ENCODE data around the gene BRSK2.

The BRSK2 gene

DNA sequence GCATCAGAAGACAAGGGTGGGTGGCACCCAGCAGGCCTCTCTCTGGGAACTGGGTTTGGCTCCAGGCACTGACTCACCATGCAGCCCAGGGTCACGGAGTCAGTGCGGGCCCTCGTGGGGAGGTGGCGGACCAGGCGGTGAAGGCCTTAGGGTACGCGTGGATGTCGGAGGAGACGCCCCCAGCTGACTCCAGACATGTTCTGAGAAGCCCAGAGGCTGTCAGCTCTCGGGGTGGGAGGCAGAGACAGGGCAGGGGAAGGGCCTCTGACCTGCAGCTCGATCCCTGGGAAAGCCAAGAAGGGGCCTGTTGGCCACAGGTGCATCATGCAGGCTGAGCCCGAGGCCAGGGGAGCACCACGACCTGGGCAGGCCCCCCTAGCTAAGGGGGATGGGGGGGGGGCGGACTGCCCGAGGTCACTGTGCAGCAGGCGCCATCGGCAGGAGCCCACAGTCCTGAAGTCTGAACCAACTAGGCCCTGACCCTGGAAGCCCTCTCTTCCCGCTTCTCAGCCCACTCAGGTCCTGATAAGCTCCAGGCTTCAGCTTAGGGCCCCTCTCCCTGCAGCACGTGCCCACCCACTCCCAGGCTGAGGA is 78.8 kb downstream of the BRSK2 start:
- DNase-seq (ENCODE audit: low read depth), result no peak

DNA sequence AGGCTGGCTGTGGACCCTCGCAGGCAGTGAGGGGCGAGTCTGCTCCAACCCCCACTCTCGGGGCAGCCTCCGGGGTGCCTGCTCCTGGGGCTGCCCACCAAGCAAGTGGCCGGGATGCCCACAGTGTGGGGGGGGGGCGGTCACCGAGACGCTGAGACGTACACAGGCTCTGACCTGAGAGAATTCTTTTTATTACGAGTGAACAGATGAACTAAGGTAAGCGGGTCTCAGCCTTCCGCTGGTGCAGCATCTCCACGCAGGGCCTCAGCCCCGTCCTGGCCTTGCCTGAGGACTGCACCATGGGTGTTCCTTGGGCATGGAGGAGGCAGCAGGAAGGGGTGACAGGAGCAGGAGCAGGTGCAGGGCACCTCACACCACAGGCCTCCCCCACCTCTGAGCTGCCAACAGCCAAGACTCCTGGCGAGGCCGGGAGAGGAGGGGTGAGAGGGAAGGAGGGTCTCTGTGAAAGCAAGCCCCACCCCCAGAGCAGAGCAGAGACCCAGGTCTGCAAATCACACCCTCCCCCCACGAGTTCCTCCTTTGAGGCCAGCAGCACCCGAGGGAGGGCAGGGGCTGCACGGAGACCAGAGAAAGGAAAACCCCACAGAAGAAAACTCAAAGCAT is 79.7 kb downstream of the BRSK2 start:
- no peak for DNase-seq (ENCODE audit: low read depth)

DNA sequence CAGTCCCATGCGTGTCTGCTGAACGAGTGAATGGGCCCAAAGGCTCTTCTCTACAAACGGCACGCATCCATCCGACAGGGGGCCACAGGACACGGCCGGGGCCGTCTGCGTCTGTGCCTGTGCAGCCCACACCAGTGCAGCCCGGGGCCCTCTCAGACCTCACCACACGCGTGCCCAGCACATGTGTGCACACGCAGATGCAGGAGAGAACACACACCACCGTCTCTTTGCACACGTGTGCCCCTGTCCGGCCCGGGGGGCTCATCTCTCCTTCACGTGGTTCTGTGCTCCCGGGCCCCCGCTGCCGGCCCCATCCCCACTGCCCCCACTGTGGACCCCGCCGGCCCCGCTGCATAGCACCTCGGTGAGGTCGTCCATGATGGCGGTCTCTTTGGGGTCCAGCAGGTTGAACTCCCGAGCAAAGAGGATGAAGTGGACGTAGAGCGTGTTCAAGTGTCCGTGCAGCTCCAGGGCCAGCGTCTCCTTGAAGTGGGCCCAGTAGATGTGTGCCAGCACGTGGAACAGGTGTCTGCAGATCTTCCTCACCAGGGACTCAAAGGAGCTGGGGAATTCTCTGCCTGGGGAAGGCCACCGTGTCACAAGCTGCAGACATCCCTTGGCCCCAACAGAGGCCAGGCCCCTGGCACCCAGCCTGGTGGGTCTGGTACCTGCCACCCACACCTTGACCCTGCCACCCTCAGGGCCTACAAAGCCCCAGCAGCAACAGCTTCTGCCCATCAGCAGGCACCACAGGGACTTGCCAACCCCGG is 80.4 kb downstream of the BRSK2 start:
- DNase-seq (ENCODE audit: low read depth), result no peak

DNA sequence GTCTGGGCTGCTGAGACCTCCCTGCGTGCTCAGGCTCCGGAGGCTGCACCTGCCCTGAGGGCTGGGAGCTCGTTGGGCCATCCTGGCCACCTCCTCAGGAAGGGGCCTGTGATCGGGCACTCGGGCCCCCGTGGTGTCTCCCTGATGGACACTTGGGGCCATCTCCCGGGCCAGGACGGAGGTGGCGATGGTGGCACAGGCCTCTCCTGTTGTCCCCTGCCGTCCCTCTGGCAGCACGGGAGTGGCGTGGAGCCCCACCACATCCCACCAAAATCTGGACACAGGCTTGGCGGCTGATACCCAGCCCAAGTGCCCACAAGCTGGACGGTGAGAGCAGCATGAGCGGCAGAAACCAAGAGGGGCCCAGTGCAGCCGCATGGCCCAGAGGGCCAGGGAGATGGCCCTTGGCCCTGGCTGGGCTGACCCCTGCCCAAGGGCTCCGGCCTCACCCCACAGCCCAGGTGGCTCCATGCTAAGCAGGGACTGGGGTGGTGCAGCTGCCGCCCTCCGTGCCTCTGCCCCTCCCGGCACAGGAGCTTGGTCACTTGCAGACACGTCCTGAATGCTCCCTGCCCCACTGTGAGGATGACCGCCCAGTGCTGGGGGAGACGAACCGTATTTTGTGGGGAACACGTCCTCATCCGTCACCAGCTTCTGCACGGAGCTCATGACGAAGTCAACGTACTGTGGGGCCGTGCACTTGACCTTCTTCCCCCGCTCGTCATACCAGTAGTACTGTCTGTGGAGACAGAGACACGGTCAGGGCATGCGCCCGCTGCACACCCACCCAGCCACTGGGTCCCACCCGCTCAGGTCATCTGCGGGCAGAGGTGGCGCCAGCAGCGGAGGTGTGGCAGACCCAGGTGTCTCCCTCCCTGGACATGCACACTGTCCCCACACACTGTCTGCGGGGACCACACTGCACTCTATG is 81.2 kb downstream of the BRSK2 start:
- no peak for DNase-seq (ENCODE audit: low read depth)

DNA sequence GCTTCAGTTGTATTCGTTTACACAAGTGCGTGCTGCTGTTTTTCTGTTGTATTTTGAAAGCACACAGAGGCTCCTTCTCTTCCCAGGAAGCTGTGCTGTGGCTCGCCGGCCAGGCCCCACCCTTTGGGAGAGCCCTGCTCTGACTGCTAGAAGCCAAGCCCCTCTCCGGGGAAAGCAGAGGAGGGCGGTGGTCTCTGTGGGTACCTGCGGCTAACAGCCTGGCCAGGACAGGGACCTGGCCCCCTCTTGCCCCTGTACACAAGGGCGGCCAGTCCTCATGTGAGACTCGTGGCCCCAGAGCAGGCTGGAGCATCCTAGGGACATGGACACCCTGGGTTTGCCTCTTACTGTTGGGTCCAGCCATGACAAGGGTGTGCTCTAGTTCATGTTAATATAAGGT is 82.0 kb downstream of the BRSK2 start:
- no peak for DNase-seq (ENCODE audit: low read depth)

DNA sequence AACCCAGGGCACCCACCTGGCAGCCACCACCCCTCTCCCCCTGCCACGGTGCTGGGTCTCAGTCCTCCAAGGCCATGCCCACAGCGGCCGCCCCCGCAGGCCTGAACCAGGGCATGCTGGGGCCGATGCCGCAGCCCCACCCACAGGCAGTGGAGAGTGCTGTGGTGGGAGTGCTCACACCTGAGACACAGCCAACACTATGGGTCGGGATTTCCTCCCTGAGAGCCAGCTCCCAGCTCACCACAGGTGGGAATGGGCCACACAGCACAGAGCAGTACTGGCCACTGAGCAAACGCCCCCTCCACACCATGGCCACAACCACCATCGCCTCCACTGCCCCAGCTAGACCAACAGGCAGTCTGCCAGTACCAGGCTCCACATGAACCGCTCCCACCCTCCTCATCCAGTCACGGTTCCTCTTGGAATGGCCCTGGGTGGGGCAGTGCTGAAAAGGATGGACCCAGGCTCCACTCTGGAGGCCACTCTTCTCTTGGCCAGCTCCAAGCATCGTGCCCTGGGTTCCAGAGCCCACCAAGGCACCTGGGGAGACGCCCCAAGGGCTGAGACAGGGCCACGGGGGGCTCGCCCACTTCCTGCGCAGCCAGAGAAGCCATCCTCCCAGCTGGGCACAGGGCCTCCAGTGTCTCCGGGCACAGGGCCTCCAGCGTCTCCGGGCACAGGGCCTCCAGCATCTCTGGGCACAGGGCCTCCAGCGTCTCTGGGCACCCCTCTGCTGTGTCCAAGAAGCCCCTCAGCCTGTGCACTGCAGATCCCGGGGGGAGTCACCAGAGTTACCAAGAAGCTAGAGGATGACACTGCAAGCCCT is 82.7 kb downstream of the BRSK2 start:
- no peak for DNase-seq (ENCODE audit: low read depth)

DNA sequence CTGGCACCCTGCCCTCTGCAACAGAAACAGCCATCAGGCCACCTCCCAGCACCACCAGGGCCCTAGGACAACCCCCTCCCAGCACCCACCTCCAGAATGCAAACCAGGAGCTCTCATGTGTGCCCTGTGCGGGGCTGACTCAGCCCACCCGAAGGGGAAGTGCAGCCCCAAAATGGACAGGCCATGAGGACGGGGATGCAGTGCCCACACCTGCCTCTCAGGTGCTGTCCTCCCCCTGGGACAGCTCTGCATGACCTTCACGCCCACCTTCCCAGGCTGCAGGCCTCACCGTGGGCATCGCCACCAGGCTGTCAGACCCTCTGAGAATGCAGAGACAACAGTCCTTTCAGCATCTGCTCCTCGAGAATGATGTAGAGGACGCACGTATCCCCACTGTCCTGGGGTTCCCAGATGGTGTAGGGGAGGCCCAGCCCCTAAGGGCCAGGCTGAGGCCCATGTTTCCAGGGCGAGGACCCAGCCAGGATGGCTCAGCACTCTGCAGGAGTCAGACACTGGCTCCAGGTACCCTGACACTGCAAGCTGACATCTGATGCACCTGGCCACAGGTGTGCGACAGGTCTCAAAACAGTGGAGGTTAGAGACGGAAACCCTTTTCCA is 83.4 kb downstream of the BRSK2 start:
- DNase-seq (ENCODE audit: low read depth), result no peak

DNA sequence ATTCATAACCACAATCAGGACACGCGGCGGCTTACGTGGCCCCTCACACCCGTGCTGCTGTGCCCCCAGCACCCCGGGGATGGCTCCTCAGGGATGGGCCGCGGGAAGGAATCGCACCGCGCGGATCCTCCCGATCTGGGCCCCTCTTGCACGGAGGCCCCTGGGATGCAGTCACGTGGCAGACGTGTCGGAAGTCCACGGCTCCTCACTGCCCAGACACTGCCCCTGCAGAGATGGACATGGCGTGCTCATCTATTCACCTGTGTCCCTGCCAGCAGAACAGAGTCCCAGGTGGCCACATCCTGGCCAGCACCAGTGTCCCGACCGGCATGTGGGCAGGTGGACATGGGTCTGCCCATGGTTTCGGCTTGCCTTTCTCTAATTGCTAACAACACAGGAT is 84.1 kb downstream of the BRSK2 start:
- no peak for DNase-seq (ENCODE audit: low read depth)

DNA sequence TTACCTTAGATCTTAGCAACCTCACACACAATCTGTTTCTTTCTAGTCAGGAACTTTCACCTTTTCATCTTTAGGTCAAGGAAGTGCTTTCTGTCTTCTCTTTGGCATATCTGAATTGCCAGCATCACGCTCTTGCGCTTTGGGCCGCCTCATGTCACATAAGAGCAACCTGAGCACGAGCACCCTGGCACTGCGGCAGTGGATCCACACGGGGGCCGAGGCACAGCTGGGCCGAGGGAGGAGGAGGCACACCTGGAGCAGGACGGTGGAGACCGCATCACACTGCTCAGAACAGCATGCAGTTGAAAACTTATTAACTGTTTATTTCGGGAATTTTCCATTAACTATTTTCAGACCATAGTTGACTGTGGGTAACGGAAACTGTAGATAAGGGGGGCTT is 86.1 kb downstream of the BRSK2 start:
- no peak for DNase-seq (ENCODE audit: low read depth)

DNA sequence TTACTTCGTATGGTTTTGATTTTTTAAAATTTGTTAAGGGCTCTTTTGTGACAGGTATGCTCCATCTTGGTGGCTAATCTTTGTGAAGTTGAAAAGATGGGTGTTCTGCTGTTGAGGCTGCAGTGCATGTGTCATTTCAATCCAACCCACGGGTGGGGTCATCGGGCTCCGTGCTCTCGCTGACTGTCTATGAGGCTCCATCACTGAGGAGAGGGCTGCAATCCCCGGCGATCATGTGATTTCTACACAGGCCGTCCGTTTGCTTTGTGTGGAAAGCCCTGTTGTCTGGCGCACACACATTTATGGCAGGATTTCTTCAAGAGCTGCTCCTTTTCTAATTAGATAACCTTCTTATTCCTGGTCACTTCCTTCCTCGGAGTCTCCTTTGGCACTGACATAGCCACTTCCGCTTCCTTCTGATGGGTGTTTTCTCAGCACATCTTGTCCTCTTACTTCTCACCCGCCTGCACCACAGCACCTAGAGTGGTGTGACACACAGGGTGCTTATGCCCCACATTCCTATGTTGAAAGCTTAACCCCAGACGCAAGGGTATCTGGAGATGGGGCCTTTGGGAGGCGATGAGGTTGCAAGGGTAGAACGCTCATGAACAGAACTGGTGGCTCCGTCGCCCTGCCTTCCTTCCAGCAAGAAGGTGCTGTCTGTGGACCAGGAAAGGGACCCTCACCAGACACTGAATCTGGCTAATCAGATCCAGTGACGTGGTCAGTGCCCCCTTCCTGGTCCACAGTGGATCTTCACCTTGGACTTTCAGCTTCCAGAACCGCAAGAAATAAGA is 87.4 kb downstream of the BRSK2 start:
- no peak for DNase-seq (ENCODE audit: low read depth)

DNA sequence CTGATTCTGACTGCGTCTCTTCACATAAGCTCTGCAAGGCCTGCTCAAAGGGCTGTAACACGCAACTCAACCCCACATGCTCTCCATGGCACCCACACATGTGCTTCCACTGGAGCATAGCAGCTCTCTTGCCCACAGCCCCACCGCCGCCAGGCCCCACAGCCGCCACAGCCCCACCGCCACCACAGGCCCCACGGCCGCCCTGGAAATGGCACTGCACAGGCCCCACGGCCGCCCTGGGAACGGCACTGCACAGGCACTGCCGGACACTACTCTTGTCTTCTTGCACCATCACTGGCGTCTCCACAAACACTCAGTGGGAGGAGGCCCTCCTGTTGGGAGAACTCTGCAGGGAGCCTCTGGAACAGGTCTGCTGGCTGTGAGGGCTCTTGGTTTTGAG is 88.3 kb downstream of the BRSK2 start:
- DNase-seq (ENCODE audit: low read depth), result no peak

DNA sequence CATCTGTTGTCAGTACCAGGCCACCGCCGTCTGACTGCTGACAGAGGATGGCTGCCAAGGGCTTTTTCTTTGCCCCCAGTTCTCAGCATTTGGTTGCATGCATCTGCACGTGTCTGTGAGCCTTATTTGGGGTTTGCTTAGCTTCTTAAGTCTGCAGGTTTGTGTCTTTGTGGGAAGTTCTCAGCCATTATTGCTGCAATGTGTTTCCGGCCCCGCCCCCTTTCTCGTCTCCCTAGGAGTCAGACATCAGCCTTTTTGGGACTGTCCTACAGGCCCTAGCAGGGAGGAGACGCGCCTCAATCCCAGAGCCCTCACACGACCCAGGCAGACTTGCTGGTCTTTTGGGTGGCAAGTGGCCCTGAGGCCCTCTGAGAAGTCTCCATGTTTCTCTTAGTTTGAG is 88.8 kb downstream of the BRSK2 start:
- no peak for DNase-seq (ENCODE audit: low read depth)

DNA sequence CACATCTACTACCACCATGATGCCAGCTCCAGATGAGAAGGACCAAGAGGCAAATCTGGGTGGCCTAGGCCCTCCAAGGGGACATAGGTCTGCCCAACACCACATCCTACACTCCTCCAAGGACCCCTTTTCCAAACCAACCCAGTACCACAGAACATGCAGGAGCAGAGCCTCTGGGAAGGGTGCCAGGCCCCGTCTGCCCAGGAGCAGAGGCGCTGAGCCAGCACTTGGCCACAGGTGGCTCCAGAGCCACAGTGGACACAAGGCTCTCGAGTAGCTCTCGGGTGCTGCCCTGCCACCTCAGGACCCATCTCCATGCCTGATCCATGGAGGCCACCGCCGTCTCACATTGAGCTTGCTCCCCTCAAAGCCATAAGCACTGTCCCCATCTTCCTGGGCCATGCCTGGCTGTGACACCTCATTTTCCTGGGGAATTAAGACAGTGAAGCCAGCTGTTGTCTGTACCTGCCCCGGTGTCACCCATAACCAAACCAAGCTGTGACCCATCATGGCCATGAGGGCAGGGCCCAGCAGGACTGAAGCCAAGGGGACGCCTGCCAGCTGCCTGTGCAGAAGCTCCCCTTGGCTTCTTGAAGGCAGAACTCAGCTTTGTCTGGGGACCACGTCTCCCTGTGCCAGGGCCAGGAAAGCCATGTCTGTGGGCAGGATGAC is 89.4 kb downstream of the BRSK2 start:
- DNase-seq (ENCODE audit: low read depth), result no peak

DNA sequence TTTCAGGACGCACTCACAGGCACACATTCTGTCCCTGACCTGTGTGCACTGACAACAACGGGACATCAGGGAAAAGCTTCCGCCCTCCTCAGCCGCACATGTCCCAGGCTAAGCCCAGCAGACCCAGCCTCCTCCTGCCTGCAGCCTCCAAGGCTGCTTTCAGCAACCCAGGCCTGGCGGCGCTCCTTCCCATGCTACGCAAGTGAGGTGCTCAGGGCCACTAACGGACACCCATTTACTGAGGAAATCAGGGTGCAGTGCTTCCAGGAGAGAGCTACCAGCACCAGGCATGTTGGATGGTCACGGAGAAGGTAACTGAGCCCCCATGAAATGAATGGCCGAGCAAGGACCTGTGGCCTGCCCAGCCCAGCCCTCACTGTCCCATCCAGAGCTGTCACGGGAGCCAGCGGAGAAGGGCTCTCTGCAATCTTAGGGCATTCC is 90.0 kb downstream of the BRSK2 start:
- no peak for DNase-seq (ENCODE audit: low read depth)

DNA sequence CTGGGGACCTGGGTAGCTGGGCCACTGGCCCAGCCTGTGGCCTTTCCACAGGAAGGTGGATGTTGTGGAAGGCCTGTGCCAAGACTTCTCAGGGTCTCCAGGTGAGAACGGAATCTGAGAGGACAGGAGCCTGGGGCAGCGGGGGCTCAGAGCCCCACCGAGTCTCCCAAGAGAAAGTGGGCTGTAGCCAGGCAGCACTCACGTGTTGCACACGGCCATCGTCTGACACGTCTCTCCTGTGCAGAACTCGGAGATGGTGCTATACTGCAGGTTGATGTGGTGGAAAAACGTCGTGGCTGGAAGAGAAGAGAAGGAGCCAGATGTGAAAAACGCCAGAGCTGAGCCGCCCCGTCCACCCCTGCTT is 90.4 kb downstream of the BRSK2 start:
- DNase-seq (ENCODE audit: low read depth), result no peak

DNA sequence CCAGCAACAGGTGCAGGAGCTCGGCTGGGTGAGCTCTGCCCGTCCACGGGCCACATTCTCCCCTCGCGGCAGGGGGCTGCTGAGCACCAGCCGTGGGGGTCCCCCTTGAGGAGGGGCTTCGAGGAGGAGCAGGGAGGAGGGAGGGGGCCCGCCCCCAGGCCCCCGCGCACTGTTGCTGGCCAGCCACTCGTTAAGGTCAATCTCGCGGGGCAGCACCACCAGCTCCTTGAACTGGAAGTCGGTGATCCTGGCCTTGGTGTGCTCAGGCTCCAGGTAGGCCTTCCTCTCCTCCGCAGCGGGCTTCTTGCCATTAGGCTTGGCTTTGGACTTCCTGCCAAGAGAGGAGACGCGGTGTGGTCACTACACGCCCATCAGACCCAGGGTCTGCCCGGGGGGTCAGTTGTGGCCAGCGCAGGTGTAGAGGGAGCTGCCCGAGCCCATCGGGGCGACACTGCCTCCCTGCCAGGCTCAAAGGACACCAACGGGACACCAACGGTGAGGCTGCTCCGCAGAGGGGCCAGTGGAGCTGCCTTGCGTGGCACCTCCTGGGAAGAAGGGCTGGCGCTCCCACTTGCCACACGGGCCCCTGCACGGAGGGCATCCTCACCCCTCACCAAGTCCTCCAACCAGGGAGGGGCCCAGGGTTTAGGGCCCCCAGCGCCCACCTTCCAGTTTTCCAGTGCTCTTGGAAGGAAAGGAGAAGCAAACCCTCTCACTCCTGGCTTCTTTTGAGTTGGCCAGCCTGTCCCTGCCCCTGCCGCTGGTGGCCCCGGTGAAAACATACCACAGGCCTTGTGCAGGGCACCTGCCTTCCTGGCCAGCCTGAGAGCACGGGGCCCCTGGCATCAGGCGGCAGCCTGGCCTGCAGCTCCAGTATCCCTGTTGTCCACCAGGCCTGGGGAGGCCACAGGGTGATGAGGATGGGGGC is 91.1 kb downstream of the BRSK2 start:
- DNase-seq (ENCODE audit: low read depth), result no peak

DNA sequence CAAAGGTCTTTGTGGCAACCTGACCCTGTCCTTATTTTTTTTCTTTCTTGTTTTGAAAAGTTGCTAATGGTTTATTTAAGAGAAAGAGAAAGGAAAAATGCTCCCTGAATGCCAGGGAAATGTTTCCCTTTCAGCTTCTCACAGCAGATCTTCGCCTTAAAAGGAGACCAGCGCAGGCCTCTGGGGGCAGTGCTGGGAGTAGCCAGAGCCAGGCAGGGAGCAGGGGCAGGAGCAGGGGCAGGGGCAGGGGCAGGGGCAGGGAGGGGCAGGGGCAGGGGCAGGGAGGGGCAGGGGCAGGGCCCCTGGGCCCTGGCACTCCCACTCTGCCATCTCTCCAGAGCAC is 91.7 kb downstream of the BRSK2 start:
- DNase-seq (ENCODE audit: low read depth), result no peak

DNA sequence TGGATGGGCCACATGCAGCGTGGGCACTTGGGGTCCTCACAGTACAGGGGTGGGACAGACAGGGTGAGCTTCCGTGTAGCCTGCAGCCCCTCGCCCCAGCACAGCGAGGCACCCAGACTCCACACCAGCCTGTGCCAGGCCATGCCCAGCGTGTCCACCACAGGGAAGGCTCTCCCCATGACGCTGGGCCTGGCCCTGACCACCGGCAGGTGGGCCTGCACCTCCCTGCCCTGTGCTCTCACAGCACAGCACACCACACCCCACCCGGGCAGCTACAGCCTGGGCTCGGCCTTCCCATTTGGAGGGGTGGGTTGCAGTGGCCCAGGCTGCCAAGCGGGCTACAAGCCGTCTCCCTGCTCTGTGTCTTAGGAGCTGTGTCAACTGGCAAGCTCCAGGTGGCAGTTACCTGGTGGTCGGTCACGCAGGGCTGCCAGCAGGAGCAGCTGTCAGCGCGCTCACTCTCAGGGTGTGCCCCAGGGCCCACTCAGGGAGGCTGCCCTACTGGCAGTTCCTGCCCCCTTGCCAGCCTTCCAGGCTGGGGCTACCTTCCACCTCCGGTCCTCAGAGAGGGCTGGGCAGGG is 92.2 kb downstream of the BRSK2 start:
- no peak for DNase-seq (ENCODE audit: low read depth)

All from stromal cell of bone marrow (primary cell).